ENCODE measurements around the gene PRDM5.

Gene PRDM5

GRCh38 chr4:120853161-120853935, 69.2 kb downstream of the PRDM5 start:
- DNase-seq: no peak

GRCh38 chr4:120850018-120850599, 72.4 kb downstream of the PRDM5 start:
- no peak for DNase-seq

- DNase-seq: peak; percentile 24
These were observed 75.4 kb downstream of the PRDM5 start for GRCh38 chr4:120847019-120847582.

- peak; percentile 81 for DNase-seq
These were observed 78.0 kb downstream of the PRDM5 start for GRCh38 chr4:120844528-120844921.

- DNase-seq: peak; percentile 11
These were observed 78.5 kb downstream of the PRDM5 start for GRCh38 chr4:120843849-120844527.

GRCh38 chr4:120842031-120842430, 80.5 kb downstream of the PRDM5 start:
- DNase-seq: no peak

GRCh38 chr4:120841580-120841979, 80.9 kb downstream of the PRDM5 start:
- no peak for DNase-seq

- no peak for DNase-seq
These were observed 82.4 kb downstream of the PRDM5 start for GRCh38 chr4:120839974-120840751.

- DNase-seq: no peak
These were observed 83.1 kb downstream of the PRDM5 start for GRCh38 chr4:120839334-120839973.

- DNase-seq: no peak
These were observed 83.7 kb downstream of the PRDM5 start for GRCh38 chr4:120838784-120839183.

GRCh38 chr4:120837656-120838055, 84.9 kb downstream of the PRDM5 start:
- no peak for DNase-seq

GRCh38 chr4:120835342-120835741, 87.2 kb downstream of the PRDM5 start:
- DNase-seq: no peak

GRCh38 chr4:120830204-120830603, 92.3 kb downstream of the PRDM5 start:
- DNase-seq: no peak

GRCh38 chr4:120829113-120829831, 93.3 kb downstream of the PRDM5 start:
- no peak for DNase-seq

- DNase-seq: no peak
These were observed 95.7 kb downstream of the PRDM5 start for GRCh38 chr4:120826853-120827252.

- no peak for DNase-seq
These were observed 96.1 kb downstream of the PRDM5 start for GRCh38 chr4:120826449-120826848.

- no peak for DNase-seq
These were observed 97.6 kb downstream of the PRDM5 start for GRCh38 chr4:120824946-120825345.

GRCh38 chr4:120821977-120822376, 100.5 kb downstream of the PRDM5 start:
- DNase-seq: no peak

GRCh38 chr4:120821029-120821428, 101.5 kb downstream of the PRDM5 start:
- DNase-seq: no peak

- DNase-seq: peak; percentile 61
These were observed 102.6 kb downstream of the PRDM5 start for GRCh38 chr4:120819805-120820437.

GRCh38 chr4:120816296-120816965, 106.1 kb downstream of the PRDM5 start:
- no peak for DNase-seq

Data from activated CD4-positive, alpha-beta T cell treated with anti-CD3 and anti-CD28 coated beads, Interleukin-10, Interleukin-2, amounts not matched to agents 100 ng/mL and 50 ng/mL, durations not matched to agents 16 hours and 8 hours (primary cell).